ENCODE data around the gene FAM131A. TPM values are rescaled to one million over a fixed set of nuclear protein-coding genes. Genes with fewer than 3 reads are reported as not detected.
A peak's percentile ranks its signal among the peaks of the same experiment; 100 is the strongest.

Gene FAM131A
- total RNA-seq, 1 experiment from 2014 or later = 14.4 TPM

DNA sequence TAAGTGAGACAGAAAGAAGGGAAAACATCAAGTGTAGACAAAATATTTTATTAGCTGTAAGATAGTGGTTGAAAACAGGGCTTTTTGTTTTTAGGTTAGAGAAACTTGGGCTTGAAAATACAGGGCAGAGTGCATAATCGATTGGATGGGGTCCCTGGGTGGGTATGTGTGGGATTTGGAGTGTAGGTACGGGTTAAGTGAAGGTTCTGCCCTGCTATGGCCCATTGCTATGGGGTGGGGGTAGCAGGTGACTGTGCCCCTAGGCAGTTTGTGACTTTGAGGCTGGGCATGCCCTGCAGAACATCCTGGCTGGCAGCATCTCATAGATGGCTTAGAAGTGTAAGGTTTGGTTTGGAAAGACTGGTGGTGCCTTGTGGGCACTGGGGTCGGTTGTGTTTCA is 3.7 kb upstream of the FAM131A start:
- Histone ChIP-seq H4K20me1 (ENCODE audit: control insufficient read depth, insufficient read depth, insufficient read length) (peaks cover 4% of the 10 kb centered on the region), H2BK5ac (ENCODE audit: insufficient read length, low read length) (no peak overlapping the region), H4K8ac (replicated peaks; ENCODE audit: insufficient read length, low read depth, low read length) (no peak overlapping the region), H2AFZ (ENCODE audit: low read length) (no peak overlapping the region), H3K79me2 (ENCODE audit: insufficient read depth, low read length) (no peaks in the 10 kb centered on the region), H3K4me2 (ENCODE audit: insufficient read depth, insufficient read length, low read length) (no peak overlapping the region), H3K18ac (ENCODE audit: insufficient read length, low read depth, low read length) (no peak overlapping the region), H4K5ac (ENCODE audit: insufficient read length, low read depth, low read length) (no peak overlapping the region), H3K27ac (ENCODE audit: insufficient read length, low read depth, low read length) (no peak overlapping the region), H3K4ac (ENCODE audit: low read depth, low read length) (no peak overlapping the region), H2BK20ac (ENCODE audit: low read depth, low read length, poor library complexity, severe bottlenecking) (no peak overlapping the region), H3K79me1 (ENCODE audit: insufficient read depth, low read depth, low read length, poor library complexity, severe bottlenecking) (no peaks in the 10 kb centered on the region), H3K14ac (ENCODE audit: insufficient read depth, low read length) (no peak overlapping the region), H3T11ph (ENCODE audit: low read length) (no peak overlapping the region), H2BK15ac (ENCODE audit: low read depth, low read length) (no peak overlapping the region), H2BK120ac (ENCODE audit: low read depth, low read length, poor library complexity, severe bottlenecking) (no peak overlapping the region), H2BK12ac (ENCODE audit: insufficient read length, low read depth, low read length) (no peak overlapping the region), H3K4me1 (ENCODE audit: insufficient read depth, low read length) (no peaks in the 10 kb centered on the region), H3K9me3 (ENCODE audit: control insufficient read depth, low read depth, low read length) (no peaks in the 10 kb centered on the region), H3K23ac (ENCODE audit: insufficient read length, low read depth, low read length) (no peak overlapping the region), H3K27me3 (ENCODE audit: insufficient read depth, low read length) (no peaks in the 10 kb centered on the region), H4K91ac (ENCODE audit: insufficient read length, low read depth, low read length) (no peak overlapping the region), H3K23me2 (ENCODE audit: insufficient read length, low read depth, low read length, poor library complexity, severe bottlenecking) (peaks cover 10% of the 10 kb centered on the region), H3K9ac (ENCODE audit: extremely low read depth, insufficient read length, low read length) (no peak overlapping the region), H3K56ac (ENCODE audit: insufficient read length, low read depth, low read length) (no peak overlapping the region), H2AK5ac (ENCODE audit: insufficient read length, low read length) (no peak overlapping the region)
- peak overlapping the region in 2 of 3 experiments; percentile 73 to 77; a peak in 4 of 7 replicates for H3K27ac Mint-ChIP-seq
- H3K4me1 Mint-ChIP-seq = peaks cover 29 to 32% of the 10 kb centered on the region in 2 experiments
- TF ChIP-seq CTCF (conservative IDR thresholded peaks at IDR 0.05) = no peak
- no CpG with 5 or more reads among the region's 3 CpGs for WGBS (ENCODE audit: extremely low coverage, insufficient read length, low lambda C conversion rate)
- H3K4me3 Mint-ChIP-seq = no peak overlapping the region; a peak in 1 of 5 replicates
- no peaks in the 10 kb centered on the region; the same call in none of the 2 replicates for H3K27me3 Mint-ChIP-seq (ENCODE audit: low read depth)
- no peaks in the 10 kb centered on the region for H3K9me3 Mint-ChIP-seq
- no peak for DNase-seq
- H3K36me3 Mint-ChIP-seq (ENCODE audit: insufficient read depth in 1 of 3, low read depth in 3 of 3) = peaks cover 48 to 67% (median 56%) of the 10 kb centered on the region in 3 experiments; a peak in 6 of 7 replicates

Measured in H9 (cell line).